ENCODE results near the gene SPOCK1.

SPOCK1 gene

DNA sequence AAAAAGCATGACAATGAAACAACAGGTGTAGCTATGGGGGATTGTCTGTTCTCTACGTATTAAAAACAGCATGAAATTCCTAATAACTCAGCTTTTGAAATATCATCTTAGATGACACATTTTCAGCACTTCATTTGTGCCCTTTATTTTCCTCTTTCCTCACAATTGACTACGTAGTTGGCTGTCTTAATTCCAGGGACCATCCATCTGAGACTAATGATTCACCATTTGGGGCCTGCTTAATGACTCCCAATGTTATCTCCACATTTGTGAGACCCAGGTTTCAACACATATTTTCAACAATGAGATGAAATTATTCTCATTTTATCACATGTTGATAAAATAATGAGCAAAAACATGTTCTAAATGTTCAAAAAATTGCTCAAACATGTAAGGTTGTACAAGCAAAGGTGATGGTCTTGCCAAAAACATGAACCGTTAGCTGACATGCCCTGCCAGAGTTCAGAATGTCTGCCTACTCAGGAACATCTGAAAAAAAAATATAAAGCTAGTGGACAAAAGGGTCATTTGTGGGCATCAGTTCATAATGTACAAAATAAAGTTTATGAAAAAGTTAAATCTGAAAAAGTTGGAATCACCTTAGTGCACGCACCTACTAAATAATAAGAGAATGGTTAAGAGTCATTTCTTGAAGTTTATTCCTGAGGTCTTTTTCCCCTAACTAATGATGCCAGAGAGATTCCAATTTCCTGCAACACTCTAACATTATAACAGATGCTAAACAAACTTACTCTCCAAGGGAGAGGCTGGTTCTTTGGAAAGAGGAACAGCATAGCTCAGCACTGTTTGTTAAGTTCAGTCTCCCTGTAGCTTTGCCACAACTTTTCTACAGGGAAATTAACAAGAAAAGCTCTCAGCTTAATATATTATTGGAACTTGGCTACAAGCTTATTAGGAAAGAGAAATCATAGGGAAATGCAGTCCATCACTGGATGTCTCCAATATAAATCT is 275.5 kb downstream of the SPOCK1 start:
- DNase-seq (ENCODE audit: low read depth in 2 of 2), result peak in 1 of 2 donors; percentile 8
- TF ChIP-seq, protein P1, sequence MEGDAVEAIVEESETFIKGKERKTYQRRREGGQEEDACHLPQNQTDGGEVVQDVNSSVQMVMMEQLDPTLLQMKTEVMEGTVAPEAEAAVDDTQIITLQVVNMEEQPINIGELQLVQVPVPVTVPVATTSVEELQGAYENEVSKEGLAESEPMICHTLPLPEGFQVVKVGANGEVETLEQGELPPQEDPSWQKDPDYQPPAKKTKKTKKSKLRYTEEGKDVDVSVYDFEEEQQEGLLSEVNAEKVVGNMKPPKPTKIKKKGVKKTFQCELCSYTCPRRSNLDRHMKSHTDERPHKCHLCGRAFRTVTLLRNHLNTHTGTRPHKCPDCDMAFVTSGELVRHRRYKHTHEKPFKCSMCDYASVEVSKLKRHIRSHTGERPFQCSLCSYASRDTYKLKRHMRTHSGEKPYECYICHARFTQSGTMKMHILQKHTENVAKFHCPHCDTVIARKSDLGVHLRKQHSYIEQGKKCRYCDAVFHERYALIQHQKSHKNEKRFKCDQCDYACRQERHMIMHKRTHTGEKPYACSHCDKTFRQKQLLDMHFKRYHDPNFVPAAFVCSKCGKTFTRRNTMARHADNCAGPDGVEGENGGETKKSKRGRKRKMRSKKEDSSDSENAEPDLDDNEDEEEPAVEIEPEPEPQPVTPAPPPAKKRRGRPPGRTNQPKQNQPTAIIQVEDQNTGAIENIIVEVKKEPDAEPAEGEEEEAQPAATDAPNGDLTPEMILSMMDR (IDR thresholded peaks at IDR 0.05; ENCODE audit: low read depth, low read length), result no peak
- no peak overlapping the region for H3K4me3 ChIP-seq (replicated peaks in 1 of 2; ENCODE audit: low read depth in 2 of 2, low read length in 2 of 2)

DNA sequence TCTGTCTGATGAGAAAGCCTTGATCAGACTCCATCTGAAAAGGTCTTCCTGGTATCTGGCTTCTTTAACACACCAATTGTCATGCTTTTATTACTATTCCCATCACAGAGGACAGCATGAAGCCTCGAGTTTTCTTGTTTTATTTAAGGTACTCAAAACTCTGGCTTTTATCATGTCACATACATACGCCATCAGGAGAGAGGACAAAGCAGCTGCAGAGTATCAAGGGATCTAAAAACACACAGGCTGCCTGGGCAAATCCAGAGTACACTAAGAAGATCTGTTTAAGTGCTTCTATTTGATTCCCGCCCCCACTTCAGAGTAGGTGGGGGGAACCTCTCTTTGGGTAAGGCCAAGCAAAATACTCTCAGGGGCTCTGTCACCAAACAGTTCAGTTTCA is 277.2 kb downstream of the SPOCK1 start:
- H3K4me3 ChIP-seq (replicated peaks in 1 of 2; ENCODE audit: low read depth in 2 of 2, low read length in 2 of 2), result no peak overlapping the region
- DNase-seq (ENCODE audit: low read depth in 2 of 2), result no peak
- TF ChIP-seq, protein P1 (IDR thresholded peaks at IDR 0.05; ENCODE audit: low read depth, low read length), result no peak

DNA sequence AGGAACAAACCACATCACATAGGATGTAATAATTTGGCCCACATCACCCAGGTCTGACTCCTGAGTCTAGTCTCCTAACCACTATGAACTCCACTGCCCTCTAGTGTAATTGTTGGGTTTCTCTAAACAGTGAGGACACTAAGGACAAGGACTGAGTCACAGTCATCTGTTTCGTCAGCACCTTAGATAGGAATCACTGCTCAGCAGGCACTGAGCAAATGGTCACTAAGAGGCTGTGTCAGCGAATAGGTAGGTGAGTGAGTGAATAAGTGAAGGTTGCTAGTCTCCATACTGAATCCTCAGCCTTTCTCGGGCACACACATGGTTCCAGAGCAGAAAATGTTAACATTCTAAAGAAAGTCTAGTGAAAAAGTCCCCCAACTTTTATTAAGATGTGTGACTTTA is 278.6 kb downstream of the SPOCK1 start:
- peak; percentile 75 to 95 for DNase-seq (ENCODE audit: low read depth in 2 of 2)
- H3K4me3 ChIP-seq (replicated peaks in 1 of 2; ENCODE audit: low read depth in 2 of 2, low read length in 2 of 2), result no peak overlapping the region
- TF ChIP-seq, protein P1 (IDR thresholded peaks at IDR 0.05; ENCODE audit: low read depth, low read length), result peak; percentile 65

DNA sequence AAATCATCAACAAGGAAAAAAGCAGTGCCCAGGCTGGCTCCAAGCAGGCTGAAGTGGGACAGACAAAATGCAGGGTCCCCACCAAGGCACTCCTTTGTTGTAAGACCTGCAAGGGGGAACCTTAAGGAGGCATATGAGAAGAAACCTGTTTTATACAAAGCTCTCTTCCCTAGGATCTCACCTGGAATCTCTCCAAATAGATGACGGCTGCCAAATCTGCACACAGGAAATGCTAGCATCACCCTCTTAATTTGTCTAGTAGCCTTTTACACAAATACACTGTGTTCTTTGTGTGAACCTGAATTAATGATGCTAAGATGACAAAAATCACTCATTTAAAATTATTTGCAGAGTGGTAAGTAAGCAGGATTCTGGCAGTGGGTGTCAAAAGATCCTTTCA is 280.2 kb downstream of the SPOCK1 start:
- DNase-seq (ENCODE audit: low read depth in 2 of 2), result peak in 1 of 2 donors; percentile 24
- no peak overlapping the region for H3K4me3 ChIP-seq (replicated peaks in 1 of 2; ENCODE audit: low read depth in 2 of 2, low read length in 2 of 2)
- TF ChIP-seq, protein P1 (IDR thresholded peaks at IDR 0.05; ENCODE audit: low read depth, low read length), result no peak

DNA sequence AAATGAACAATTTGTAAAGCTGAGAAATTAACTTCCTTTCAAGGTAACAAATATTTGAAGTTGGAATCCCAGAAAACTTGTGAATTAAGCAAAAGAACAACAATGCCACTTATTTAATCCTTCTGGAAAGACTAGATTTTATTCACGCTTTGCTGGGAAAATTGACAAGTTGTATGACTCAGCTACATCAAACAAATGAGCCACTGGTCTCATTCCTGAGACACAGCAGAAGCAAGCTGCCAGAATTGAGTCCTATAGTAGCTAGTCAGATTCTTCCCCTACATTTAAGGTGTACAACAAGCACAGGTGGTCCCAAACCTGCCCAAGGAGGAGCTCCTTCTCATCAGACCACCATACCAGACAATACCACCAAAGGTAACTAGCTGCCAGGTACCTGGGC is 280.7 kb downstream of the SPOCK1 start:
- TF ChIP-seq, protein P1 (IDR thresholded peaks at IDR 0.05; ENCODE audit: low read depth, low read length), result no peak
- DNase-seq (ENCODE audit: low read depth in 2 of 2), result peak; percentile 40 to 45
- no peak overlapping the region for H3K4me3 ChIP-seq (replicated peaks in 1 of 2; ENCODE audit: low read depth in 2 of 2, low read length in 2 of 2)

DNA sequence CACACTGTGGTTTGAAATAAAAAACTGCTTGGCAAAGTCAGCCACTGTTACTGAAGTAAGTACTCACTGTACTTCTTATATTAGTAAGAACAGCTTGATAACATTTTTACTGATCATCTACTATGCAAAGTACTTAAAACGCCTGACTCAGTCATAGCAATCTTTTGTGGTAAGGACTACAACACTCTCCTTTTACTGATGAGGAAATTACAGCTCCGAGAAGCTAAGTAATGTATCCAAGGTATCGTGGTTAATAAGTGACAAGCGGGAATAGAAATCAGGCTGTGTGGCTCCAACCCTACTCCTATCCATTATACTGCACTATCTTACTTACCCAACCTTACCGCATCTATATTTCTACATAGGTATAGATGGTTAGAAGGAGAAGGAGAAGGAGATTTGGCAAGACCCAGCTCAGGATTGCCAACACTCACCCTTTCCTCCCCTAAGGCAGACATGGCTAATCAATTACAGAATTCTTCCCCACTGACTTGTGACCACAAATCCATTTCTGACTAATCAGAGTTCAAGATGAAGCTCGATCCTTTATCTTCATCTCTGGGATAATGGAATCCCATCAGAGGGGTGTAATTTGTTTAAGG is 281.4 kb downstream of the SPOCK1 start:
- peak; percentile 16 to 40 for DNase-seq (ENCODE audit: low read depth in 2 of 2)
- TF ChIP-seq, protein P1 (IDR thresholded peaks at IDR 0.05; ENCODE audit: low read depth, low read length), result no peak
- no peak overlapping the region for H3K4me3 ChIP-seq (replicated peaks in 1 of 2; ENCODE audit: low read depth in 2 of 2, low read length in 2 of 2)

All from cardiac fibroblast (primary cell).